ENCODE data around the gene SNRNP35.

- TF ChIP-seq, protein P1, sequence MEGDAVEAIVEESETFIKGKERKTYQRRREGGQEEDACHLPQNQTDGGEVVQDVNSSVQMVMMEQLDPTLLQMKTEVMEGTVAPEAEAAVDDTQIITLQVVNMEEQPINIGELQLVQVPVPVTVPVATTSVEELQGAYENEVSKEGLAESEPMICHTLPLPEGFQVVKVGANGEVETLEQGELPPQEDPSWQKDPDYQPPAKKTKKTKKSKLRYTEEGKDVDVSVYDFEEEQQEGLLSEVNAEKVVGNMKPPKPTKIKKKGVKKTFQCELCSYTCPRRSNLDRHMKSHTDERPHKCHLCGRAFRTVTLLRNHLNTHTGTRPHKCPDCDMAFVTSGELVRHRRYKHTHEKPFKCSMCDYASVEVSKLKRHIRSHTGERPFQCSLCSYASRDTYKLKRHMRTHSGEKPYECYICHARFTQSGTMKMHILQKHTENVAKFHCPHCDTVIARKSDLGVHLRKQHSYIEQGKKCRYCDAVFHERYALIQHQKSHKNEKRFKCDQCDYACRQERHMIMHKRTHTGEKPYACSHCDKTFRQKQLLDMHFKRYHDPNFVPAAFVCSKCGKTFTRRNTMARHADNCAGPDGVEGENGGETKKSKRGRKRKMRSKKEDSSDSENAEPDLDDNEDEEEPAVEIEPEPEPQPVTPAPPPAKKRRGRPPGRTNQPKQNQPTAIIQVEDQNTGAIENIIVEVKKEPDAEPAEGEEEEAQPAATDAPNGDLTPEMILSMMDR (conservative IDR thresholded peaks at IDR 0.05; ENCODE audit: low read depth, low read length), result no peak
- no peak for TF ChIP-seq EZH2 (IDR thresholded peaks at IDR 0.05; ENCODE audit: borderline replicate concordance, low read depth, low read length, poor library complexity, severe bottlenecking)
Observed at GRCh38 chr12:123435636-123436016, 22.3 kb upstream of the SNRNP35 start.

Measured in A673 (cell line).